Stimulated activated CD4-positive, alpha-beta T cell treated with anti-CD3 and anti-CD28 coated beads, Interleukin-12 subunit alpha, Interleukin-12 subunit beta, amount 100 ng/mL, for 24 hours (primary cell): ENCODE measurements around the gene PRR35.

Experiments
- DNase-seq, 2 experiments: peaks; one replicate each; pipeline ENCODE4 v3.0.0-alpha.2; 2020; ENCODE audit warnings: low read depth in 2 of 2

Gene PRR35

GRCh38 chr16:549544-550263 lies 10.5 kb upstream of the PRR35 start:
- DNase-seq = no peak

GRCh38 chr16:551210-551609 lies 9.0 kb upstream of the PRR35 start:
- no peak for DNase-seq

GRCh38 chr16:552171-552570 lies 8.0 kb upstream of the PRR35 start:
- no peak for DNase-seq

- DNase-seq = no peak
Observed at GRCh38 chr16:553601-554296, 6.4 kb upstream of the PRR35 start.

- no peak for DNase-seq
Observed at GRCh38 chr16:554297-554621, 5.9 kb upstream of the PRR35 start.

GRCh38 chr16:554640-555365 lies 5.4 kb upstream of the PRR35 start:
- DNase-seq = no peak

- DNase-seq = no peak
Observed at GRCh38 chr16:555528-556473, 4.4 kb upstream of the PRR35 start.

- DNase-seq = no peak
Observed at GRCh38 chr16:556474-557173, 3.6 kb upstream of the PRR35 start.

GRCh38 chr16:557463-558297 lies 2.5 kb upstream of the PRR35 start:
- no peak for DNase-seq

- no peak for DNase-seq
Observed at GRCh38 chr16:558298-559020, 1.7 kb upstream of the PRR35 start.

GRCh38 chr16:559021-559380 lies 1.2 kb upstream of the PRR35 start:
- no peak for DNase-seq

GRCh38 chr16:559411-560203 lies 587 bp upstream of the PRR35 start:
- DNase-seq = no peak

- no peak for DNase-seq
Observed at GRCh38 chr16:560701-561412, 663 bp downstream of the PRR35 start.

- no peak for DNase-seq
Observed at GRCh38 chr16:561413-561794, 1.2 kb downstream of the PRR35 start.

GRCh38 chr16:561957-562938 lies 2.1 kb downstream of the PRR35 start:
- no peak for DNase-seq

GRCh38 chr16:563072-563644 lies 3.0 kb downstream of the PRR35 start:
- no peak for DNase-seq
